ENCODE data around the gene CD300LF.

- no peak for TF ChIP-seq CTCF (IDR thresholded peaks at IDR 0.05)
- TF ChIP-seq POLR2A (IDR thresholded peaks at IDR 0.05) = no peak
These were observed 32.5 kb downstream of the CD300LF start for GRCh38 chr17:74680213-74680612.
